ENCODE data around the gene KCNJ14. TPM values are rescaled to one million over a fixed set of nuclear protein-coding genes. Genes with fewer than 3 reads are reported as not detected.
A peak's percentile ranks its signal among the peaks of the same experiment; 100 is the strongest.

The KCNJ14 gene
- total and polyA plus RNA-seq, 7 donors, result 0.28 to 2.6 (median 1.1) TPM

GRCh38 chr19:48444129-48444935, 11.0 kb upstream of the KCNJ14 start:
- H3K9me3 ChIP-seq, result no peaks in the 10 kb centered on the region
- no peak for TF ChIP-seq CTCF (IDR thresholded peaks at IDR 0.05)
- H3K4me1 ChIP-seq, result peaks cover 19% of the 10 kb centered on the region
- DNase-seq, result no peak
- intact Hi-C loops (cut with DNase I), result no loop called here
- 9 to 13% (median 11%) methylated on average over 36 to 38 of the region's 38 CpGs for WGBS, 3 donors
- H3K36me3 ChIP-seq (ENCODE audit: insufficient read depth in 1 of 2, low read depth in 1 of 2), result peaks cover 4 to 25% of the 10 kb centered on the region in 2 donors
- peaks cover 0 to 37% (median 17%) of the 10 kb centered on the region in 3 donors for H3K27me3 ChIP-seq (ENCODE audit: insufficient read depth in 3 of 3, low read length in 2 of 3)
- peak overlapping the region; percentile 94 for H3K27ac ChIP-seq
- no peak for ATAC-seq
- peak overlapping the region; percentile 97 for H3K4me3 ChIP-seq

GRCh38 chr19:48444936-48445200, 10.5 kb upstream of the KCNJ14 start:
- intact Hi-C loops (cut with DNase I), result no loop called here
- peak overlapping the region; percentile 94 for H3K27ac ChIP-seq
- no peak for TF ChIP-seq CTCF (IDR thresholded peaks at IDR 0.05)
- H3K36me3 ChIP-seq (ENCODE audit: insufficient read depth in 1 of 2, low read depth in 1 of 2), result peaks cover 4 to 30% of the 10 kb centered on the region in 2 donors
- DNase-seq, result no peak
- 18 to 28% (median 22%) methylated on average over 3 of the region's 3 CpGs for WGBS, 3 donors
- H3K27me3 ChIP-seq (ENCODE audit: insufficient read depth in 3 of 3, low read length in 2 of 3), result peaks cover 0 to 32% (median 17%) of the 10 kb centered on the region in 3 donors
- ATAC-seq, result no peak
- H3K4me1 ChIP-seq, result peaks cover 19% of the 10 kb centered on the region
- no peaks in the 10 kb centered on the region for H3K9me3 ChIP-seq
- peak overlapping the region; percentile 97 for H3K4me3 ChIP-seq

- peaks cover 4 to 34% of the 10 kb centered on the region in 2 donors for H3K36me3 ChIP-seq (ENCODE audit: insufficient read depth in 1 of 2, low read depth in 1 of 2)
- TF ChIP-seq CTCF (IDR thresholded peaks at IDR 0.05), result peak; percentile 45
- 2 to 7% (median 3%) methylated on average over 6 of the region's 6 CpGs for WGBS, 3 donors
- H3K4me1 ChIP-seq, result peaks cover 19% of the 10 kb centered on the region
- intact Hi-C loops (cut with DNase I), result no loop called here
- DNase-seq, result no peak
- peak overlapping the region; percentile 97 for H3K4me3 ChIP-seq
- H3K27me3 ChIP-seq (ENCODE audit: insufficient read depth in 3 of 3, low read length in 2 of 3), result peaks cover 0 to 29% (median 17%) of the 10 kb centered on the region in 3 donors
- no peaks in the 10 kb centered on the region for H3K9me3 ChIP-seq
- ATAC-seq, result peak; percentile 63 to 77 (median 70)
- H3K27ac ChIP-seq, result peak overlapping the region; percentile 94
These were observed 10.1 kb upstream of the KCNJ14 start for GRCh38 chr19:48445256-48445605.

- Histone ChIP-seq H3K9me3 (no peaks in the 10 kb centered on the region), H3K36me3 (ENCODE audit: insufficient read depth in 1 of 2, low read depth in 1 of 2) (peaks cover 6 to 40% of the 10 kb centered on the region in 2 donors), H3K27me3 (ENCODE audit: insufficient read depth in 3 of 3, low read length in 2 of 3) (peaks cover 0 to 22% (median 17%) of the 10 kb centered on the region in 3 donors), H3K4me3 (peak within 1 kb of the TSS; percentile 97), H3K27ac (peak within 1 kb of the TSS; percentile 94), H3K4me1 (peaks cover 19% of the 10 kb centered on the region)
- WGBS, 3 donors, result 0 to 1% (median 0%) methylated on average over 56 to 61 of the region's 61 CpGs
- DNase-seq (peak; percentile 90 to 93), ATAC-seq (peak; percentile 90 to 94 (median 90))
- no peak for TF ChIP-seq CTCF (IDR thresholded peaks at IDR 0.05)
- intact Hi-C loops (cut with DNase I), result no loop called here
These were observed 9.5 kb upstream of the KCNJ14 start, which contains the start of gene GRWD1 for GRCh38 chr19:48445606-48446481. TSS of gene GRWD1 (plus strand) at chr19:48445983. CDS start at chr19:48446006, 23 bp downstream.

Data from psoas muscle (tissue), 8 donors.